ENCODE data around the gene HIF1A.
A peak's percentile ranks its signal among the peaks of the same experiment; 100 is the strongest.

Gene HIF1A

GRCh38 chr14:61761959-61762786 lies 66.9 kb downstream of the HIF1A start, which contains the start of gene SNAPC1:
Gene SNAPC1 (plus strand): TSS chr14:61762420. CDS start chr14:61762461, 41 bp downstream.
- H3K4me3 ChIP-seq (IDR thresholded peaks at IDR 0.05; ENCODE audit: insufficient read depth, low read depth, low read length): no peak within 1 kb of the TSS
- H3K36me3 ChIP-seq (ENCODE audit: insufficient read depth): no peaks in the 10 kb centered on the region
- no peaks in the 10 kb centered on the region for H3K4me1 ChIP-seq (ENCODE audit: low read depth, poor library complexity, severe bottlenecking)
- no peaks in the 10 kb centered on the region for H3K79me2 ChIP-seq (ENCODE audit: insufficient read depth, low read depth)
- TF ChIP-seq CTCF (conservative IDR thresholded peaks at IDR 0.05; ENCODE audit: low read depth, low read length): no peak
- peak within 1 kb of the TSS; percentile 94 for H2AFZ ChIP-seq (ENCODE audit: low read depth)
- peak within 1 kb of the TSS; percentile 60 for H3K27ac ChIP-seq
- H4K20me1 ChIP-seq (ENCODE audit: insufficient read depth): no peaks in the 10 kb centered on the region
- H3K27me3 ChIP-seq (ENCODE audit: insufficient read depth, low read depth): no peaks in the 10 kb centered on the region
- peak within 1 kb of the TSS; percentile 49; the same call in 1 of the 2 replicates for H3K9ac ChIP-seq
- peak within 1 kb of the TSS; percentile 71 for H3K4me2 ChIP-seq

GRCh38 chr14:61764342-61765122 lies 69.2 kb downstream of the HIF1A start:
- Histone ChIP-seq H3K4me3 (IDR thresholded peaks at IDR 0.05; ENCODE audit: insufficient read depth, low read depth, low read length) (no peak overlapping the region), H3K27ac (no peak overlapping the region), H3K4me1 (ENCODE audit: low read depth, poor library complexity, severe bottlenecking) (no peaks in the 10 kb centered on the region), H3K27me3 (ENCODE audit: insufficient read depth, low read depth) (no peaks in the 10 kb centered on the region), H3K9ac (no peak overlapping the region), H3K4me2 (no peak overlapping the region), H2AFZ (ENCODE audit: low read depth) (no peak overlapping the region), H4K20me1 (ENCODE audit: insufficient read depth) (no peaks in the 10 kb centered on the region), H3K79me2 (ENCODE audit: insufficient read depth, low read depth) (no peaks in the 10 kb centered on the region), H3K36me3 (ENCODE audit: insufficient read depth) (no peaks in the 10 kb centered on the region)
- no peak for TF ChIP-seq CTCF (conservative IDR thresholded peaks at IDR 0.05; ENCODE audit: low read depth, low read length)

GRCh38 chr14:61765225-61765943 lies 70.1 kb downstream of the HIF1A start:
- no peak overlapping the region for H2AFZ ChIP-seq (ENCODE audit: low read depth)
- H3K4me3 ChIP-seq (IDR thresholded peaks at IDR 0.05; ENCODE audit: insufficient read depth, low read depth, low read length): no peak overlapping the region
- no peak overlapping the region for H3K9ac ChIP-seq
- no peaks in the 10 kb centered on the region for H3K36me3 ChIP-seq (ENCODE audit: insufficient read depth)
- no peaks in the 10 kb centered on the region for H3K79me2 ChIP-seq (ENCODE audit: insufficient read depth, low read depth)
- H3K4me2 ChIP-seq: no peak overlapping the region
- TF ChIP-seq CTCF (conservative IDR thresholded peaks at IDR 0.05; ENCODE audit: low read depth, low read length): no peak
- H3K27me3 ChIP-seq (ENCODE audit: insufficient read depth, low read depth): no peaks in the 10 kb centered on the region
- H3K4me1 ChIP-seq (ENCODE audit: low read depth, poor library complexity, severe bottlenecking): no peaks in the 10 kb centered on the region
- H3K27ac ChIP-seq: no peak overlapping the region
- no peaks in the 10 kb centered on the region for H4K20me1 ChIP-seq (ENCODE audit: insufficient read depth)

- no peak overlapping the region for H3K4me3 ChIP-seq (IDR thresholded peaks at IDR 0.05; ENCODE audit: insufficient read depth, low read depth, low read length)
- H3K79me2 ChIP-seq (ENCODE audit: insufficient read depth, low read depth): no peaks in the 10 kb centered on the region
- no peaks in the 10 kb centered on the region for H3K27me3 ChIP-seq (ENCODE audit: insufficient read depth, low read depth)
- H3K4me1 ChIP-seq (ENCODE audit: low read depth, poor library complexity, severe bottlenecking): no peaks in the 10 kb centered on the region
- no peak overlapping the region for H3K4me2 ChIP-seq
- no peaks in the 10 kb centered on the region for H4K20me1 ChIP-seq (ENCODE audit: insufficient read depth)
- H2AFZ ChIP-seq (ENCODE audit: low read depth): no peak overlapping the region
- no peak overlapping the region for H3K9ac ChIP-seq
- TF ChIP-seq CTCF (conservative IDR thresholded peaks at IDR 0.05; ENCODE audit: low read depth, low read length): no peak
- H3K36me3 ChIP-seq (ENCODE audit: insufficient read depth): no peaks in the 10 kb centered on the region
- H3K27ac ChIP-seq: no peak overlapping the region
Observed at GRCh38 chr14:61766151-61766550, 70.8 kb downstream of the HIF1A start.
